ENCODE results near the gene VSIG8. TPM values are rescaled to one million over a fixed set of nuclear protein-coding genes. Genes with fewer than 3 reads are reported as not detected.

VSIG8 gene
- total and polyA plus RNA-seq, 9 donors, result 0.06 to 0.48 (median 0.22) TPM; not detected in 3

DNA sequence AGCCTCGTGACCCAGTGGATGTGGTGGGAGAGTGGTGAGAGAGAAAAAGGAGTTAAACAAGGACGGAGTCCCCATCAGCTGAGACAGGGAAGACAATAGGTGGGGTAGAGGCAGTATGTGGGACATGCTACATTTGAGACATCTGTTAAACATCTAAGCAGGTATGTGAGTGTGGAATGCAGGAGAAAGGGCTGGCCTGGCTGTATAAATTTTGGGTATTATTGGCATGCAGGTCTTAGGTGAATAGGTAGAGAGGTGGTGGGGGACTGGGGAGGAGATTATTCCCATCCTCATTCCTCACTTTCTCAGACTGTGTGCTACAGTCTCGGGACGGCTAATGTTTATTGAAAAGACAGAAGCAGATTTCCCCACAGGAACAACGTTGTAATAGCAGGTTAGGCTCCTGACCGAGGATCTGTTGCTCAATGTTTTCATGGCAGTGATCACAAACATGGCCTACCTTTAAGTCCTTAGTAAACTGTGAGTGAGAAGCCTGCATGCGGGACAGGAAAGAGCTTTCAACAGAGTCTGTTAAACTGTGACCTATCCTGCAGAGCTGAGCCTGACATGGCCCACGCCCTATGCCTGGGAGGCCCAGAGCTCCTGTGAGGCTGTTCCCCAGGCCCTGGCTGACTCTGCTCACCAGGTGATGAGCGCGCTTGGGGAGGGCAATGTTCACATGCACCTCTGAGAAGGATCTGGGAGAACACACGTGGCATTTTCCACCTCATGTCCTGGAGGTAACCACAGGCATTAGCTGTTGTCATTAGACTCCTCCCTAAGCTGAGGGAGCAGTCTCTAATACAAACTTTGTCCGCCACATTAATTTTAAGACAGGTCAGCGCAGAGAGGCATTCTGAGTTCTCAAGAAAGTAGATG is 16.5 kb downstream of the VSIG8 start:
- TF ChIP-seq CTCF (IDR thresholded peaks at IDR 0.05) (no peak), POLR2A (IDR thresholded peaks at IDR 0.05) (no peak), EP300 (IDR thresholded peaks at IDR 0.05) (no peak)
- H3K27me3 ChIP-seq, result no peaks in the 10 kb centered on the region
- intact Hi-C loops (cut with DNase I), result no loop called here
- no peaks in the 10 kb centered on the region for H3K4me1 ChIP-seq (ENCODE audit: insufficient read depth)
- no peaks in the 10 kb centered on the region for H3K9me3 ChIP-seq
- DNase-seq, result no peak
- H3K4me3 ChIP-seq, result no peak overlapping the region
- H3K36me3 ChIP-seq, result no peaks in the 10 kb centered on the region
- H3K27ac ChIP-seq, result no peak overlapping the region
- WGBS, 3 donors, result 82 to 86% (median 84%) methylated on average over 13 of the region's 13 CpGs

DNA sequence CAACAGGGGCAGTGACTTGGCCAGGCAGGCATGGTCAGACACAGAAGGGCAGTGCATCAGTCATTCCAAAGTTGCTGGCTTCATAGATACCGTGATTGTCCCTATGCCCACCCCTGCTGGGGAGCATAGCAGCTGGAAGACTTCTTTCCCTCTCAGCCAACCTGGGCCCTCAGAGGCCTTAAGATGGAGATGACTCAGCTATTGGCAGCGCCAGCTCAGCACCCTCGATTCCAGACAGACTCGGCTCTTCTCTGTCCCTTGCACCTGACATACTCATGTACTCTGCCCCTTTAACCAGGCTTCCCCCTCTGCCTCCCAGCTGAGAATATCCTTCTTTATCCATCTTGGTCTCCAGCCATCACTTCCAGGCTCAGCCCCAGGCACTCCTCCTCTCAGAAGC is 19.0 kb downstream of the VSIG8 start:
- DNase-seq, result no peak
- no peak overlapping the region for H3K27ac ChIP-seq
- intact Hi-C loops (cut with DNase I), result no loop called here
- no peaks in the 10 kb centered on the region for H3K9me3 ChIP-seq
- H3K27me3 ChIP-seq, result no peaks in the 10 kb centered on the region
- no peaks in the 10 kb centered on the region for H3K36me3 ChIP-seq
- H3K4me1 ChIP-seq (ENCODE audit: insufficient read depth), result no peaks in the 10 kb centered on the region
- TF ChIP-seq POLR2A (IDR thresholded peaks at IDR 0.05) (no peak), EP300 (IDR thresholded peaks at IDR 0.05) (no peak), CTCF (IDR thresholded peaks at IDR 0.05) (no peak)
- H3K4me3 ChIP-seq, result no peak overlapping the region
- WGBS, 3 donors, result 75 to 93% (median 91%) methylated on average over 4 of the region's 4 CpGs

GRCh38 chr1:159841749-159842148 is 20.7 kb downstream of the VSIG8 start:
- no peak overlapping the region for H3K4me3 ChIP-seq
- DNase-seq, result no peak
- intact Hi-C loops (cut with DNase I), result no loop called here
- H3K4me1 ChIP-seq (ENCODE audit: insufficient read depth), result no peaks in the 10 kb centered on the region
- H3K27me3 ChIP-seq, result no peaks in the 10 kb centered on the region
- no peak for TF ChIP-seq POLR2A (IDR thresholded peaks at IDR 0.05)
- no peak for TF ChIP-seq EP300 (IDR thresholded peaks at IDR 0.05)
- TF ChIP-seq CTCF (IDR thresholded peaks at IDR 0.05), result no peak
- H3K27ac ChIP-seq, result no peak overlapping the region
- no peaks in the 10 kb centered on the region for H3K36me3 ChIP-seq
- WGBS, 3 donors, result 52 to 69% (median 69%) methylated on average over 2 of the region's 2 CpGs
- no peaks in the 10 kb centered on the region for H3K9me3 ChIP-seq

DNA sequence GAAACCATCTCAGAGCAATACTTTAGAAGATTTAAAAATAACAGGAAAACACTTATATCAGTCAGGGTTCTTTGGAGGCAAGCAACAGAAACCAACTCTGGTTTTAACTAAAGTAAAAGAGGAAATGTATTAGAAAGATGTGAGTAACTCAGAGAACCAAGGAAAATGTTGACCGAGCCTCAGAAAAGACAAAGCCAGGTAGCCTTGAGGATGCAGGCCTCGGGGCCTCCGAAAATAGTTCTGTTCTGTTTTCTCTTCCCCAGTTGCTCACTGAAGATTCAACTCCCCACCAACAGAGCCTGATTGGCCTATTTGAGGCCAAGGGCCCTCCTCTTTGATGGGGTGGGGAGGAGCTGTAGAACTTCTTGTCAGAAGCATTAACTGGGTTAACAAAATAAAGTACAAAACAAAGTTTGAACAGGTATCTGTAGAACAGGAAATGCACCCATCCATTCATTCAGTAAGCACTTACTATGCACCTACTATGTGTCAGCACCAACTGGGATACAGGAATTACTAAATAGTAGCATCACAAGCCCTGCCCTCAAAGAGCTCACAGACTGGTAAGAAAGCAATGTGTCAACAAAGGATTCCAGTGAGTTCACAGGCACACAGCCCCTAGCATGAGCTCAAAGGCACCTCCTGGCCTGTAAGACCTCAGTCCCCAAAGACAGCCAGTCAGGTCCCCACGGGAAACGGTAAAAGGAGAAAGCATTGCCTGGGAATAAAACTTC is 23.2 kb downstream of the VSIG8 start:
- DNase-seq, result no peak
- Histone ChIP-seq H3K4me1 (ENCODE audit: insufficient read depth) (no peaks in the 10 kb centered on the region), H3K9me3 (no peaks in the 10 kb centered on the region), H3K4me3 (no peak overlapping the region), H3K36me3 (no peaks in the 10 kb centered on the region), H3K27ac (no peak overlapping the region), H3K27me3 (no peaks in the 10 kb centered on the region)
- intact Hi-C loops (cut with DNase I), result no loop called here
- WGBS, 3 donors, result 89 to 95% (median 90%) methylated on average over 5 of the region's 5 CpGs
- TF ChIP-seq POLR2A (IDR thresholded peaks at IDR 0.05), result no peak
- no peak for TF ChIP-seq CTCF (IDR thresholded peaks at IDR 0.05)
- no peak for TF ChIP-seq EP300 (IDR thresholded peaks at IDR 0.05)

All from ovary (tissue), 9 donors.